ENCODE data around the gene PADI1. TPM values are rescaled to one million over a fixed set of nuclear protein-coding genes. Genes with fewer than 3 reads are reported as not detected.

Gene PADI1
- total and polyA plus RNA-seq, 2 donors: 0.14 to 0.57 TPM

GRCh38 chr1:17194615-17195528, 10.1 kb upstream of the PADI1 start:
- H3K9me3 ChIP-seq (ENCODE audit: control insufficient read depth in 2 of 2, insufficient read depth in 1 of 2, low read length in 1 of 2): no peaks in the 10 kb centered on the region
- DNase-seq (ENCODE audit: low read depth in 6 of 9, low spot score in 9 of 9): no peak
- peaks cover 0 to 33% of the 10 kb centered on the region in 2 donors for H3K27me3 ChIP-seq (ENCODE audit: control insufficient read depth in 2 of 2, insufficient read depth in 1 of 2, low read length in 1 of 2)
- WGBS: 87% methylated on average over 8 of the region's 8 CpGs
- H3K4me1 ChIP-seq (ENCODE audit: control insufficient read depth in 2 of 2, insufficient read depth in 2 of 2, low read length in 2 of 2): no peaks in the 10 kb centered on the region
- H3K27ac ChIP-seq (ENCODE audit: low read depth in 1 of 2, low read length in 1 of 2): no peak overlapping the region
- H3K4me3 ChIP-seq (ENCODE audit: low read length in 2 of 2): no peak overlapping the region
- H3K36me3 ChIP-seq (ENCODE audit: control insufficient read depth in 2 of 2, insufficient read depth in 2 of 2, low read length in 1 of 2): no peaks in the 10 kb centered on the region

DNA sequence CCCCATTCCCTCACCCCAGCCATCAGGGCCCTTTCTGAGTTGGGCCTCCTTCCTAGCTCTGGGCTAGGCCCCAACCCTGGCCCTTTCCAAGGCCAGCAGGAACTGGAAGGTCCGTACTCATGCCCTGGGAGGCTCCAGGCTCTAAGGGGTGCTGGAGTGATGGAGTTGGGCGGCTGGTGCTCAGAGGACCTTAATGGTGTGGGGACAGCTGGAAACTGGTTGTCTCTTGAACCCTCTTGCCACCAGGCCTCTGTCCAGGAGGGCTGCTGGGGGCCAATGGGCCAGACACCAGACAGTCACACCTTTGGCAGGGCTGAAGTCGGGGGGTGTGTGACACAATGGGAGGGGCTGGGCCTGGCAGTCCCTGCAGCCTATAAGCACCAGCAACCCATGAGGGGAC, 9.2 kb upstream of the PADI1 start:
- no peak overlapping the region for H3K4me3 ChIP-seq (ENCODE audit: low read length in 2 of 2)
- peaks cover 0 to 36% of the 10 kb centered on the region in 2 donors for H3K27me3 ChIP-seq (ENCODE audit: control insufficient read depth in 2 of 2, insufficient read depth in 1 of 2, low read length in 1 of 2)
- H3K9me3 ChIP-seq (ENCODE audit: control insufficient read depth in 2 of 2, insufficient read depth in 1 of 2, low read length in 1 of 2): no peaks in the 10 kb centered on the region
- DNase-seq (ENCODE audit: low read depth in 6 of 9, low spot score in 9 of 9): no peak
- no peaks in the 10 kb centered on the region for H3K36me3 ChIP-seq (ENCODE audit: control insufficient read depth in 2 of 2, insufficient read depth in 2 of 2, low read length in 1 of 2)
- 96% methylated on average over 3 of the region's 3 CpGs for WGBS
- no peaks in the 10 kb centered on the region for H3K4me1 ChIP-seq (ENCODE audit: control insufficient read depth in 2 of 2, insufficient read depth in 2 of 2, low read length in 2 of 2)
- no peak overlapping the region for H3K27ac ChIP-seq (ENCODE audit: low read depth in 1 of 2, low read length in 1 of 2)

- DNase-seq (ENCODE audit: low read depth in 6 of 9, low spot score in 9 of 9): no peak
- H3K27me3 ChIP-seq (ENCODE audit: control insufficient read depth in 2 of 2, insufficient read depth in 1 of 2, low read length in 1 of 2): peaks cover 0 to 36% of the 10 kb centered on the region in 2 donors
- no peak overlapping the region for H3K27ac ChIP-seq (ENCODE audit: low read depth in 1 of 2, low read length in 1 of 2)
- 96% methylated on average over 13 of the region's 13 CpGs for WGBS
- H3K4me1 ChIP-seq (ENCODE audit: control insufficient read depth in 2 of 2, insufficient read depth in 2 of 2, low read length in 2 of 2): peaks cover 4 to 5% of the 10 kb centered on the region in 2 donors
- no peak overlapping the region for H3K4me3 ChIP-seq (ENCODE audit: low read length in 2 of 2)
- H3K36me3 ChIP-seq (ENCODE audit: control insufficient read depth in 2 of 2, insufficient read depth in 2 of 2, low read length in 1 of 2): no peaks in the 10 kb centered on the region
- H3K9me3 ChIP-seq (ENCODE audit: control insufficient read depth in 2 of 2, insufficient read depth in 1 of 2, low read length in 1 of 2): no peaks in the 10 kb centered on the region
Measured at GRCh38 chr1:17196496-17197185, 8.3 kb upstream of the PADI1 start.

GRCh38 chr1:17197696-17198095, 7.2 kb upstream of the PADI1 start:
- no peaks in the 10 kb centered on the region for H3K9me3 ChIP-seq (ENCODE audit: control insufficient read depth in 2 of 2, insufficient read depth in 1 of 2, low read length in 1 of 2)
- no peak for DNase-seq (ENCODE audit: low read depth in 6 of 9, low spot score in 9 of 9)
- over 99% methylated on average over 7 of the region's 7 CpGs for WGBS

GRCh38 chr1:17198476-17199258, 6.3 kb upstream of the PADI1 start:
- no peaks in the 10 kb centered on the region for H3K9me3 ChIP-seq (ENCODE audit: control insufficient read depth in 2 of 2, insufficient read depth in 1 of 2, low read length in 1 of 2)
- H3K36me3 ChIP-seq (ENCODE audit: control insufficient read depth in 2 of 2, insufficient read depth in 2 of 2, low read length in 1 of 2): no peaks in the 10 kb centered on the region
- no peak for DNase-seq (ENCODE audit: low read depth in 6 of 9, low spot score in 9 of 9)
- no peak overlapping the region for H3K4me3 ChIP-seq (ENCODE audit: low read length in 2 of 2)
- no peak overlapping the region for H3K27ac ChIP-seq (ENCODE audit: low read depth in 1 of 2, low read length in 1 of 2)
- peaks cover 0 to 31% of the 10 kb centered on the region in 2 donors for H3K27me3 ChIP-seq (ENCODE audit: control insufficient read depth in 2 of 2, insufficient read depth in 1 of 2, low read length in 1 of 2)
- 91% methylated on average over 9 of the region's 9 CpGs for WGBS
- peaks cover 9 to 11% of the 10 kb centered on the region in 2 donors for H3K4me1 ChIP-seq (ENCODE audit: control insufficient read depth in 2 of 2, insufficient read depth in 2 of 2, low read length in 2 of 2)

More at GRCh38 chr1:17197696-17198095, 7.2 kb upstream of the PADI1 start:
- H3K36me3 ChIP-seq (ENCODE audit: control insufficient read depth in 2 of 2, insufficient read depth in 2 of 2, low read length in 1 of 2): no peaks in the 10 kb centered on the region
- H3K4me3 ChIP-seq (ENCODE audit: low read length in 2 of 2): no peak overlapping the region
- H3K4me1 ChIP-seq (ENCODE audit: control insufficient read depth in 2 of 2, insufficient read depth in 2 of 2, low read length in 2 of 2): peaks cover 9 to 11% of the 10 kb centered on the region in 2 donors
- H3K27me3 ChIP-seq (ENCODE audit: control insufficient read depth in 2 of 2, insufficient read depth in 1 of 2, low read length in 1 of 2): peaks cover 0 to 36% of the 10 kb centered on the region in 2 donors
- no peak overlapping the region for H3K27ac ChIP-seq (ENCODE audit: low read depth in 1 of 2, low read length in 1 of 2)

- WGBS: 96% methylated on average over 9 of the region's 9 CpGs
- no peak for DNase-seq (ENCODE audit: low read depth in 6 of 9, low spot score in 9 of 9)
Measured at GRCh38 chr1:17199267-17200044, 5.5 kb upstream of the PADI1 start.

DNA sequence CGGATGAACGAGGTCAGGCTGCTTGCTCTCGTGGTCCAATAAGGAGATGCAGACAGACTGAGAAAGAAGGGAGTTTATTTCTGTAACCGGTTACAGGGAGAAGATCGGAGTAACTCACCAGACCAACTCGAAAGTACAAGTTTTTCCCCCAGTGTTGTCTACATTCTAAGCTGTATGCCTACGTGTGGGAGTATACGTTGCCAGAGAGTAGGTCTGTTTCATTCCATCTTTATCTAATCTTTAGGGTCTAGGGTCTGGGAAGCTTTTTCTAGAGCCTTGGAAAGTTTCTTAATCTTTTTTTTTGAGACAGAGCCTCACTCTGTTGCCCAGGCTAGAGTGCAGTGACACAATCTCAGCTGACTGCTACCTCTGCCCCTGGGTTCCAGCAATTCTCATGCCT, 4.7 kb upstream of the PADI1 start:
- H3K4me1 ChIP-seq (ENCODE audit: control insufficient read depth in 2 of 2, insufficient read depth in 2 of 2, low read length in 2 of 2): peaks cover 9 to 14% of the 10 kb centered on the region in 2 donors
- 94% methylated on average over 8 of the region's 8 CpGs for WGBS
- H3K9me3 ChIP-seq (ENCODE audit: control insufficient read depth in 2 of 2, insufficient read depth in 1 of 2, low read length in 1 of 2): no peaks in the 10 kb centered on the region
- H3K27ac ChIP-seq (ENCODE audit: low read depth in 1 of 2, low read length in 1 of 2): no peak overlapping the region
- DNase-seq (ENCODE audit: low read depth in 6 of 9, low spot score in 9 of 9): no peak
- no peaks in the 10 kb centered on the region for H3K36me3 ChIP-seq (ENCODE audit: control insufficient read depth in 2 of 2, insufficient read depth in 2 of 2, low read length in 1 of 2)
- H3K27me3 ChIP-seq (ENCODE audit: control insufficient read depth in 2 of 2, insufficient read depth in 1 of 2, low read length in 1 of 2): peaks cover 0 to 35% of the 10 kb centered on the region in 2 donors
- H3K4me3 ChIP-seq (ENCODE audit: low read length in 2 of 2): no peak overlapping the region

More at GRCh38 chr1:17199267-17200044, 5.5 kb upstream of the PADI1 start:
- Histone ChIP-seq H3K27me3 (ENCODE audit: control insufficient read depth in 2 of 2, insufficient read depth in 1 of 2, low read length in 1 of 2) (peaks cover 0 to 28% of the 10 kb centered on the region in 2 donors), H3K36me3 (ENCODE audit: control insufficient read depth in 2 of 2, insufficient read depth in 2 of 2, low read length in 1 of 2) (no peaks in the 10 kb centered on the region), H3K4me3 (ENCODE audit: low read length in 2 of 2) (no peak overlapping the region), H3K27ac (ENCODE audit: low read depth in 1 of 2, low read length in 1 of 2) (no peak overlapping the region), H3K4me1 (ENCODE audit: control insufficient read depth in 2 of 2, insufficient read depth in 2 of 2, low read length in 2 of 2) (peaks cover 9 to 14% of the 10 kb centered on the region in 2 donors), H3K9me3 (ENCODE audit: control insufficient read depth in 2 of 2, insufficient read depth in 1 of 2, low read length in 1 of 2) (no peaks in the 10 kb centered on the region)

DNA sequence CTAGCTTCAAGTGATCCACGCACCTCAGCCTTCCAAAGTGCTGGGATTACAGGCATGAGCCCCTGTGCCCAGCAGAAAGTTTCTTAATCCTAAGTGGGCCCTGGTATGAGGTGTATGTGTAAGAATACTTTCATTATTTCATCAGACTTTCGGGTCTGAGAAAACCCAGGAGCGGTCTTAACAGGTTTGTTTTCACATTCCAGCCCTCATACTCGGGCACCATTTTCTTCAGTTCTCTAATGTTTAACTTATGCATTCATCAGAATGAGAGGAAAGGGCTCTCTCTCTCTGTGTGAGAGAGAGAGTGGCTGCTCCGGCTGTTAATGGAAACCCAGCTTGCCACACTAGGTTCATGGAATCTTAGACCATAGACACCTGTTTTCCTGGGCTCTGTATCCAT, 4.2 kb upstream of the PADI1 start:
- Histone ChIP-seq H3K4me3 (ENCODE audit: low read length in 2 of 2) (no peak overlapping the region), H3K36me3 (ENCODE audit: control insufficient read depth in 2 of 2, insufficient read depth in 2 of 2, low read length in 1 of 2) (no peaks in the 10 kb centered on the region), H3K27ac (ENCODE audit: low read depth in 1 of 2, low read length in 1 of 2) (no peak overlapping the region), H3K4me1 (ENCODE audit: control insufficient read depth in 2 of 2, insufficient read depth in 2 of 2, low read length in 2 of 2) (peaks cover 9 to 14% of the 10 kb centered on the region in 2 donors), H3K9me3 (ENCODE audit: control insufficient read depth in 2 of 2, insufficient read depth in 1 of 2, low read length in 1 of 2) (no peaks in the 10 kb centered on the region), H3K27me3 (ENCODE audit: control insufficient read depth in 2 of 2, insufficient read depth in 1 of 2, low read length in 1 of 2) (peaks cover 0 to 37% of the 10 kb centered on the region in 2 donors)
- no peak for DNase-seq (ENCODE audit: low read depth in 6 of 9, low spot score in 9 of 9)
- 96% methylated on average over 5 of the region's 5 CpGs for WGBS

Measured in thymus (tissue), 11 donors.